ENCODE measurements around the gene OPHN1.
"Not testable (repeated sequence)": the region's sequence is repeated elsewhere in the genome, so short reads cannot be mapped to it uniquely, and the experiment has no call there.

OPHN1 gene

GRCh38 chrX:68355629-68355920, 77.7 kb downstream of the OPHN1 start:
- no peak for DNase-seq (ENCODE audit: low spot score)

GRCh38 chrX:68354879-68355628, 78.2 kb downstream of the OPHN1 start:
- no peak for DNase-seq (ENCODE audit: low spot score)

GRCh38 chrX:68345025-68345424, 88.3 kb downstream of the OPHN1 start:
- no peak for DNase-seq (ENCODE audit: low spot score)

- no peak for DNase-seq (ENCODE audit: low spot score)
Measured at GRCh38 chrX:68343551-68343950, 89.7 kb downstream of the OPHN1 start.

GRCh38 chrX:68332201-68332731, 101.0 kb downstream of the OPHN1 start:
- no peak for DNase-seq (ENCODE audit: low spot score)

- not testable (repeated sequence) for DNase-seq (ENCODE audit: low spot score)
Measured at GRCh38 chrX:68326841-68327240, 106.5 kb downstream of the OPHN1 start.

GRCh38 chrX:68307769-68308168, 125.5 kb downstream of the OPHN1 start:
- no peak for DNase-seq (ENCODE audit: low spot score)

GRCh38 chrX:68304602-68305001, 128.7 kb downstream of the OPHN1 start:
- no peak for DNase-seq (ENCODE audit: low spot score)

- DNase-seq (ENCODE audit: low spot score): no peak
Measured at GRCh38 chrX:68299898-68300297, 133.4 kb downstream of the OPHN1 start.

GRCh38 chrX:68292471-68292870, 140.8 kb downstream of the OPHN1 start:
- DNase-seq (ENCODE audit: low spot score): no peak

GRCh38 chrX:68288127-68288526, 145.2 kb downstream of the OPHN1 start:
- DNase-seq (ENCODE audit: low spot score): no peak

- no peak for DNase-seq (ENCODE audit: low spot score)
Measured at GRCh38 chrX:68287419-68287818, 145.9 kb downstream of the OPHN1 start.

GRCh38 chrX:68286980-68287379, 146.3 kb downstream of the OPHN1 start:
- no peak for DNase-seq (ENCODE audit: low spot score)

GRCh38 chrX:68286076-68286475, 147.2 kb downstream of the OPHN1 start:
- DNase-seq (ENCODE audit: low spot score): no peak

GRCh38 chrX:68284281-68284904, 148.9 kb downstream of the OPHN1 start:
- no peak for DNase-seq (ENCODE audit: low spot score)

GRCh38 chrX:68273887-68274286, 159.4 kb downstream of the OPHN1 start:
- no peak for DNase-seq (ENCODE audit: low spot score)

GRCh38 chrX:68264793-68265192, 168.5 kb downstream of the OPHN1 start:
- DNase-seq (ENCODE audit: low spot score): not testable (repeated sequence)

- DNase-seq (ENCODE audit: low spot score): no peak
Measured at GRCh38 chrX:68261060-68261672, 172.1 kb downstream of the OPHN1 start.

- no peak for DNase-seq (ENCODE audit: low spot score)
Measured at GRCh38 chrX:68256990-68257389, 176.3 kb downstream of the OPHN1 start.

- no peak for DNase-seq (ENCODE audit: low spot score)
Measured at GRCh38 chrX:68254738-68255645, 178.3 kb downstream of the OPHN1 start.

GRCh38 chrX:68252664-68253063, 180.6 kb downstream of the OPHN1 start:
- DNase-seq (ENCODE audit: low spot score): no peak

GRCh38 chrX:68249903-68250302, 183.4 kb downstream of the OPHN1 start:
- no peak for DNase-seq (ENCODE audit: low spot score)
